Measurements from ENCODE around the gene BMP8A. TPM values are rescaled to one million over a fixed set of nuclear protein-coding genes. Genes with fewer than 3 reads are reported as not detected.

Gene BMP8A
- total and polyA plus RNA-seq, 9 of the 15 experiments (the other 6 are each of a cell fraction or from before 2014, with no cell fraction given) = 0.05 to 0.31 TPM; not detected in 7

DNA sequence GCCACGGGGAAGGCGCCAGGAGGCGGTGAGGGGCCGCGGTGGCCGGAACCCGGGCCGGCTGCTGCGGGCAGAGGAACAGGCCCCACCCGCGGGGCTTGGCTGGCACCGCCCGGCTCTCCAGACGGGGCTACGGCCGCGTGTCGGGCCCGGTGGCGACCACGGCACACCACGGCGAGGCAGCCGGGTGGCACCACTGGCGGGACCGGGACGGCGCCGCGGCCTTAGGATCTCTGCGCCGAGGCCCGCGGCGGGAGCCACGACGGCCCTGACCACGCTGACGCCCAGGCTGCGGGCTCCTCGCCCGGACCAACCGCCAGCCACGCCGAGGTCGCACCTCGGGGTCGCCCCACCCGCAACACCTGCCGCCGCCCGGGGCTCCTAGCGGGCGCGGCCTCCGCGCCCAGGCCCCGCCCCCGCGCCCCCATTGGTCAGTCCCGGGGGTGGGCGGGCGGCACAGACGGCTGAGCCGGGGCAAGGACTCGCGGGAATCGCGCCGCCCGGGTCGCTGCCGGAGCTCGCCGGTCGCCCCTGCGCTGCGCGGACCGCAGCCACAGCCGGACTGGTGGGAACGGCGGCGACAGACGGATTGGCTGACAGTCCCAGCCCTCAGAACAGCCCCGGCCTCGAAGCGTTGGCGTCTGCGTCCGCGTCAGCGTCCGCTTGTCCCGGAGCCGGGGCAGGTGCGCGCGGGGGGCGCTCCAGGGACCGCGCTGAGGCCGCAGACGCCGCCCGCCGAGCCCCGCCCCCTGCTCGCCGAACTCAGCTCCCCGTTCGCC, at the start of gene BMP8A (continued):
- TF ChIP-seq, protein P1, sequence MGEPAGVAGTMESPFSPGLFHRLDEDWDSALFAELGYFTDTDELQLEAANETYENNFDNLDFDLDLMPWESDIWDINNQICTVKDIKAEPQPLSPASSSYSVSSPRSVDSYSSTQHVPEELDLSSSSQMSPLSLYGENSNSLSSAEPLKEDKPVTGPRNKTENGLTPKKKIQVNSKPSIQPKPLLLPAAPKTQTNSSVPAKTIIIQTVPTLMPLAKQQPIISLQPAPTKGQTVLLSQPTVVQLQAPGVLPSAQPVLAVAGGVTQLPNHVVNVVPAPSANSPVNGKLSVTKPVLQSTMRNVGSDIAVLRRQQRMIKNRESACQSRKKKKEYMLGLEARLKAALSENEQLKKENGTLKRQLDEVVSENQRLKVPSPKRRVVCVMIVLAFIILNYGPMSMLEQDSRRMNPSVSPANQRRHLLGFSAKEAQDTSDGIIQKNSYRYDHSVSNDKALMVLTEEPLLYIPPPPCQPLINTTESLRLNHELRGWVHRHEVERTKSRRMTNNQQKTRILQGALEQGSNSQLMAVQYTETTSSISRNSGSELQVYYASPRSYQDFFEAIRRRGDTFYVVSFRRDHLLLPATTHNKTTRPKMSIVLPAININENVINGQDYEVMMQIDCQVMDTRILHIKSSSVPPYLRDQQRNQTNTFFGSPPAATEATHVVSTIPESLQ (CRISPR knock-in tag; IDR thresholded peaks at IDR 0.05) = no peak
- TF ChIP-seq MAFF (IDR thresholded peaks at IDR 0.05; ENCODE audit: low read length) = no peak
- no peak for TF ChIP-seq ZNF232 (CRISPR knock-in tag; IDR thresholded peaks at IDR 0.05)
- peak; percentile 82; the same call in 1 of the 2 replicates for TF ChIP-seq ZNF740 (CRISPR knock-in tag; IDR thresholded peaks at IDR 0.05)
- no peak for TF ChIP-seq ZNF740 (tag; IDR thresholded peaks at IDR 0.05)
- no peak for TF ChIP-seq PPARD (CRISPR knock-in tag; IDR thresholded peaks at IDR 0.05)
- TF ChIP-seq, protein P2, sequence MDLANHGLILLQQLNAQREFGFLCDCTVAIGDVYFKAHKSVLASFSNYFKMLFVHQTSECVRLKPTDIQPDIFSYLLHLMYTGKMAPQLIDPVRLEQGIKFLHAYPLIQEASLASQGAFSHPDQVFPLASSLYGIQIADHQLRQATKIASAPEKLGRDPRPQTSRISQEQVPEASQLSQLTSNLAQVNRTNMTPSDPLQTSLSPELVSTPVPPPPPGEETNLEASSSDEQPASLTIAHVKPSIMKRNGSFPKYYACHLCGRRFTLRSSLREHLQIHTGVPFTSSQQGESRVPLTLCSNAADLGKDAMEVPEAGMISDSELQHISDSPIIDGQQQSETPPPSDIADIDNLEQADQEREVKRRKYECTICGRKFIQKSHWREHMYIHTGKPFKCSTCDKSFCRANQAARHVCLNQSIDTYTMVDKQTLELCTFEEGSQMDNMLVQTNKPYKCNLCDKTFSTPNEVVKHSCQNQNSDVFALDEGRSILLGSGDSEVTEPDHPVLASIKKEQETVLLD (IDR thresholded peaks at IDR 0.05) = no peak
- peak; percentile 26 for TF ChIP-seq FUS (optimal IDR thresholded peaks at IDR 0.05; ENCODE audit: low read depth, low read length)
- no peak for TF ChIP-seq SRSF3 (IDR thresholded peaks at IDR 0.05; ENCODE audit: insufficient read depth, low read length)
- TF ChIP-seq EGR1 (conservative IDR thresholded peaks at IDR 0.05) = 0 out of 2 replicates have a peak, but pooled peaks have one; percentile 10
- no peak for TF ChIP-seq SMARCC2 (IDR thresholded peaks at IDR 0.05; ENCODE audit: low read depth)
- no peak for TF ChIP-seq HCFC1 (IDR thresholded peaks at IDR 0.05; ENCODE audit: low read depth, low read length)
- TF ChIP-seq ADNP (tag; IDR thresholded peaks at IDR 0.05) = no peak
- no peak for TF ChIP-seq ZNF696 (CRISPR knock-in tag; conservative IDR thresholded peaks at IDR 0.05)
- TF ChIP-seq, protein P3, sequence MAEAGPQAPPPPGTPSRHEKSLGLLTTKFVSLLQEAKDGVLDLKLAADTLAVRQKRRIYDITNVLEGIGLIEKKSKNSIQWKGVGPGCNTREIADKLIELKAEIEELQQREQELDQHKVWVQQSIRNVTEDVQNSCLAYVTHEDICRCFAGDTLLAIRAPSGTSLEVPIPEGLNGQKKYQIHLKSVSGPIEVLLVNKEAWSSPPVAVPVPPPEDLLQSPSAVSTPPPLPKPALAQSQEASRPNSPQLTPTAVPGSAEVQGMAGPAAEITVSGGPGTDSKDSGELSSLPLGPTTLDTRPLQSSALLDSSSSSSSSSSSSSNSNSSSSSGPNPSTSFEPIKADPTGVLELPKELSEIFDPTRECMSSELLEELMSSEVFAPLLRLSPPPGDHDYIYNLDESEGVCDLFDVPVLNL (CRISPR knock-in tag; IDR thresholded peaks at IDR 0.05; ENCODE audit: low read depth) = no peak
- peak; percentile 61; the same call in 1 of the 2 replicates for TF ChIP-seq GATAD2B (IDR thresholded peaks at IDR 0.05; ENCODE audit: borderline replicate concordance)
- 0 out of 2 replicates have a peak, but pooled peaks have one; percentile 2 for TF ChIP-seq ZBTB33 (CRISPR knock-in tag; IDR thresholded peaks at IDR 0.05)
- TF ChIP-seq CXXC5 (CRISPR knock-in tag; IDR thresholded peaks at IDR 0.05) = peak; percentile 80
- no peak; the same call in 1 of the 2 replicates for TF ChIP-seq POLR2G (IDR thresholded peaks at IDR 0.05; ENCODE audit: low read depth, low read length)
- TF ChIP-seq MCM2 (IDR thresholded peaks at IDR 0.05; ENCODE audit: low read depth) = no peak

Measured in K562 (cell line).